GM21515 (cell line): Measurements from ENCODE around the gene SERPINA6.
"Not testable (repeated sequence)": the region's sequence is repeated elsewhere in the genome, so short reads cannot be mapped to it uniquely, and the experiment has no call there.

ENCODE experiments used
- ATAC-seq: cut with Tn5 transposase; IDR thresholded peaks from one replicate; pipeline ENCODE4 v1.9.1; 2021; ENCODE audit not compliant: unreplicated experiment

The SERPINA6 gene, protein sequence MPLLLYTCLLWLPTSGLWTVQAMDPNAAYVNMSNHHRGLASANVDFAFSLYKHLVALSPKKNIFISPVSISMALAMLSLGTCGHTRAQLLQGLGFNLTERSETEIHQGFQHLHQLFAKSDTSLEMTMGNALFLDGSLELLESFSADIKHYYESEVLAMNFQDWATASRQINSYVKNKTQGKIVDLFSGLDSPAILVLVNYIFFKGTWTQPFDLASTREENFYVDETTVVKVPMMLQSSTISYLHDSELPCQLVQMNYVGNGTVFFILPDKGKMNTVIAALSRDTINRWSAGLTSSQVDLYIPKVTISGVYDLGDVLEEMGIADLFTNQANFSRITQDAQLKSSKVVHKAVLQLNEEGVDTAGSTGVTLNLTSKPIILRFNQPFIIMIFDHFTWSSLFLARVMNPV

DNA sequence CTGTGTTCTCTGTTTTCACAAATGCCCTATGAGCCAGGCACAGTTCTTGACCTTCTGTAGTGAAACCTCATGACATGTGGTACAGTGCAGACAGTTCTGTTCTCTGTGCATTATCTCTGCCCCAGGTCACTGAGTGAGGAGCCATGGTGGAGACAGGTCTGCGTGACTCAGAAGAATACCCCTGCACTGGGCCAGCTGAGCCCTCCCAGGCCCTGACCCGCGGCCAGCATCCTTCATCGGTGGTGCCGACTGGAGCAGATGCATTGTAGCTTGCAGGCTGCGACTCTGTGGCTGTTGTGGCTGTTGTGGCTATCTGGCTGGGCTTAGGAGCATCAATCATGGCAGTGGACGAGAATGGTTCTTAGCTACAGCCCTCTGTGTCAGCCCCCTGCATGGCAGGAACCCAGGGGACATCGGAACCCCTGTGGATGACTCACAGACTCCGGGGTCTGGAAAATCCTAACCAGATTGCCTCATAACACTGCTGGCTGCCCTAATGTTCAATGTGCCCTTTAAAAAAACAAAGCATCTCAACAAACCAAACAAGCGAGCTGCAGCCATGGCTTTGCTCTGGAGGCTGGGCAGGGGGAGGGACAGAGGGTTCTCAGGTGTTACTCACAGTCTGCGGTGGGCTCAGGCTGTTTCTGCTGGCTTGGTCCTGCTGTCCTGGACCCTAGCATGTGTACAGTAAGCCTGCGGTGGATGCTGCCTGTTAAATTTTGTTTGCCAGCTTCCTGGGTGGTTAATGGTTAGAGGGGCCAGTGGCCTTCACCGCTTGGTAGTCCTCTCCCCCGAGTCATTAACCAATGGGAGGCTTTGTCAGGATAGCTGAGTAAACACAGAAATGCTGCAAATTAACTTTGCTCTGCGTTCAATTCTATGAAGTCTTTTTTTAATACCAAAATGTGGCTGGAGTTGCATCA is at the start of gene SERPINA6:
Gene SERPINA6, minus strand, starts transcription at position 689 of the 923 bp plus-strand sequence. CDS start 8,688 bp downstream, outside the sequence.
- ATAC-seq, result no peak

DNA sequence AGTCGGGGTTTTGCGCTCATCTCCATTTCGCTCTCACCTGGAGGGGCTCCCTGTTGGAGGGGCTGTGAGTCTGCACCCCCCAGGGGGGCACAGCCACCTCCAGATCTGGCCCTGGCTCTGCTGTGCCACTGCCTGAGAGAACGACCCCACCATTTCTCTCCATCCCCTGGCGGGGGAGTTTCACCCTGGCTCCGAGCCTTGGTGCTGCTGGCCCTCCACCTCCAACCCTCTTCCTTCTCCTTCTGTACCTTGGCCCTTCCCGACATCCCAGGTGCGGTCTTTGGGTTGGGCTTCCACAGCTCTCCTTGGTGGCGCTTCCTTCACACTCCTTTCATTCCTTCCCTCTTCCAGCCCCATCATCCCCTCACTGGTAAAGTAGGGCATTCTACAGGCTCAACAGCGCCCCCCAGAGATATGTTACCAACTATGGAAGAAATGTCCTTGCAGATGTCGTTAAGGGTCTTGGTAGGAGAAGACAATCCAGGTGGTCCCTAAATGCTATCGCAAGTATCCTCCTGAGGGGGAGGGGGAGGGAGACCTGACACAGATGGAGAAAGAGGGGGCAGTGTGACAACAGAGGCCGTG is 49.0 kb upstream of the SERPINA6 start:
- ATAC-seq, result no peak

DNA sequence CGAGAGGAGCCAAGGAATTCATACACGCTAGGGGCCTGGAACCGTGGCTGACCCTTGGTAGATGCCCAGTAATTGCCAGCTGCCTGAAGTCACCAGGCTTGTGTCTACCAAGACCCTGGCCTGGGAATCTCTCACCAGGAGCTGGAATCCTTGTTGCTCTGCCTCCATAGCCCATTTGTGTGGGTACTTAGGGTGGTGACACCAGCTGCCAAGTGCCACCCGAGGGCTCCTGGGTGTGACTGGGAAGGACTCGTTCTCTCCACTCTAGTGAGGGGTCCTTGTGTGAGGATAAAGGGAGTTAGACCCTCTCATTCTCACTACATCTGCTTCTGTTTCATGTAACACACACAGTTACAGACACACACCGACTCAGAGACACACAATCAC is 47.4 kb upstream of the SERPINA6 start:
- no peak for ATAC-seq

DNA sequence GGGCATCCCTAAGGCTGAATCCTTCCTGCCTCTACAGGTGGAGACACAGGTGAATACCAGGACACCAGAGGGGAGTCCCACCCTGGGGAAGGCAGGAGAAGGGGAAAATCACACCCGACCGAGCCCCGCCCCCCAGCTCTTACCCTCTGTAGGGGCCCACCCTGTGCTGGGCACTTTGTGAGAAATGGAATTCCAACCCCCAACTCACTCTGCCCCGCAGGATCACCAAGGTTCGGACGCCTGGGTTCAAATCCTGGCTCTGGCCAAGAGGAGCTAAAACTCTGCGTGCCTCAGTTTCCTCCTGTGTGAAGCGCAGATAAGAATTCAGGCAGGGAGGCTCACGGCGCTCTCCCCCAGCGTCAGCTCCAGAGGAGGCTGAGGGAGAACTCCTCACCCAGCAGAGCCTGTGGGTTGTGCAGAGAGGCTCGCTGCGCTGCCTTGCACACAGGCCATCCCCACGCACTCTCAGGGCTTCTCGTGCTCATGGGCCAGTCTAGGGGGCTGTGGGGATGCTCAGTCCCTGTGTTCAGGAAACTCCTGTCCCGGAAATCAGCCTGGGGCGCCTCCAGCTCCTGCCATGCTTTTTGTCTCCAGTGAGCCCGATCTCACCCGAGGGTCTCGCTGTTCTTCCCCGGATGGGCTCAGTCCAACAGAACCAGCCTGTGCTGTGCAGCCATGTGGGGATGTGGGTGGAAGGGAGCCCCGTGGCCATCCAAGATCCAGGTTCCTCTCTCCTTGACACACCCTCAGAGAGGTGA is 46.8 kb upstream of the SERPINA6 start:
- not testable (repeated sequence) for ATAC-seq

DNA sequence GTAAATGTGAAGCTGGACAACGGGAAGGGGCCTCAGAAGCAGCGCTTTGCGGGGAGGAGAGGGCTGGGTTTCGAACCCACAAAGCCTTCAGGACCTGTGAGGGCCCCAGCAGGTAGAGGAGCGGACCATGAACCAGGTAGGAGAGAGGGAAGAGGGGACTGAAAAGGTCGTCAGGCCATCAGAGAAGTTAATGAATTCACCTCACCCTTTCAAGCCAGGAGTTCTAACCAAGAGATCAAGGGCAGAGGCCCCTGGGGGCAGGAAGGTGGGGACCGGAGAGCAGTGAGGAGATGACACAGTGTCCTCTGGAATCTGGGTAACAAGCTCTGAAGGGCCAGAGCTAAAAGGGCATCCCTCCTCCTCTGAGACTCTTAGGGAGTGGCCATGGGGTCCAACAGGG is 45.8 kb upstream of the SERPINA6 start:
- ATAC-seq, result no peak

DNA sequence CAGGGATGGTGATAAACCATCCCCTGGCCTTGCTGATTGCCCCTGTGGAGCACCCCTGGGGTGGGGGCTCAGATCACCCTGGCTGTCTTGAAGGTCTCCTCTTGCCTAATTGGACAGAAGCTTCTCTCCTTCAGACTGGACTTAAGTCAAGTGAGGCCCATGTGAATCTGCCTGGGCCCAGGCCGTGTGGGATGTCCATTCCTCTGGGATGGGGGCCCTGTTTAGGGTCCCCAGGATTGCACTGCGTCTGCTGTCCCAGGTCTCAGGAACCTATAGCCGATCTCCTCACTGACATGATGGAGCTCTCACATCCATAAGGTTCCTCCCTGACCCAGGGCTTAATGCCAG is 45.1 kb upstream of the SERPINA6 start:
- no peak for ATAC-seq

DNA sequence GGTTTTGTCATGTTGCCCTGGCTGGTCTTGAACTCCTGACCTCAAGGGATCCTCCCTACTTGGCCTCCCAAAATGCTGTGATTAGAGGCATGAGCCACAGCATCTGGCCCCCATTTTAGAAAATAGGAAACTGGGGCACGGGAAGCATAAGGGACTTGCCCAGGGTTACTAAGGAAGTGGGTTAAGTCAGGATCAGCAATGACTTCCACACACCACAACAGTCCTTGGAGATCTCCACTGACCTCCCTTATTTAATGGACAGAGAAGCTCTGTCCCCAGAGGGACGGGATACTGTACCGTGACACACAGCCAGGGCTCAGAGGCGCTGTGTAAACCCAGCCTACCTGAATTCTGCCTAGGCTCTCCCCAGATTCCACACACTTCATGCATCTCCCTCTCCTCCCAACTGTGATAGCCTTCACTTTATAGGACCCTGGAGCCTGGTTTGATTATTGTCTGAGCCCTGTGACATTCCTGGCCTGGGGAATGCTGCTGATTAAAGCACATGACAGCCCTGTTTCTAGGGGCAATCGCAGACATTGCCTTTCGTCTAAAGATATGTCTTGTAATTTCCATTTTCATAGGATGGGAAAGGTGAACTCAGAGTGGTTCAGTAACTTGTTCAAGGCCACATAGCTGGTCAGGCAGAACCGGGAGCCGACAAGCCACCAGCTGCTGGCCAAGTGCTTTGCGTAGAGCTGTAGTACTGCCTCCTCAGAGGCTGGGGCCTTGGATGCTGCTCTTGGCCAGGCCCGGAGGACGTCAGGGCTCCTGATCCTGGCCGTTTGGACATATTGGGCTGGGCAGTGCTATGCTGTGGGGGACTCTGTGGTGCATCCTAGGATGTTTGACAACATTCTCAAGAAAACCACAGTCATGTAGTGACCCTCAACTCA is 44.5 kb upstream of the SERPINA6 start:
- no peak for ATAC-seq

DNA sequence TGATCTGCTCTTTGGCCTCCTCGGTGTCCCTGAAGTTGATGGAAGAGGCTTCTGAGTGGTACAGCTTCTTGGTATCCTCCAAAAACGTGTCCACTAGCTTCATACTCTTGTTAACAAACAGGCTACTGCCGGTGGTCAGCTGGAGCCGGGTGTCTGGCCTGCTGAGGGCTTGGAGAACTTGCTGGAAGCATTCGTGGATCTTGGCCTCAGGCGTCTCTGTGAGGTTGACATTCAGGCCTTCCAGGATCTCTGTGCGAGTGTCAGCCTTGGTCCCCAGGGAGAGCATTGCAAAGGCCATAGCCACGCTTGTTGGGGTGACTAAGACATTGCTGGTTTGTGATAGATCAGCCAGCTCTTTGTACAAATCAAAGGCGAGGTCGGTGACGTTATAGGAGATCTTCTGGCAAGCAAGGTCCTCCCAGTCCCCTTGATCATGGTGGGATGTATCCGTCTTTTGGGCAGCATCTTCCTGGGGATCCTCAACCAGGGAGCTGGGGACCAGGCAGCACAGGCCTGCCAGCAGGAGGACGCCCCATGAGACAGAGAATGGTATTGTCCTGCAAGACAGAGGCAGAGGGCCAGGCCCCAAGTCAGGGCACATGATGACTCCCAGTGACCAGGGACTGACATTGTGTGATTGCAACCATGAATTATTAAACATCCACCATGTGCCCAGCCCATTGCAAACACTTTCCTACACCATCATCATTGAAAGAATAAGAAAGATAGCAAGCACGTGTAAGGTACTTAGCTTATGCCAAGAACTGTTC is 43.2 kb upstream of the SERPINA6 start, which contains the start of gene SERPINA2:
Gene SERPINA2, minus strand, starts transcription at position 553 of the 770 bp plus-strand sequence.
- ATAC-seq, result no peak

DNA sequence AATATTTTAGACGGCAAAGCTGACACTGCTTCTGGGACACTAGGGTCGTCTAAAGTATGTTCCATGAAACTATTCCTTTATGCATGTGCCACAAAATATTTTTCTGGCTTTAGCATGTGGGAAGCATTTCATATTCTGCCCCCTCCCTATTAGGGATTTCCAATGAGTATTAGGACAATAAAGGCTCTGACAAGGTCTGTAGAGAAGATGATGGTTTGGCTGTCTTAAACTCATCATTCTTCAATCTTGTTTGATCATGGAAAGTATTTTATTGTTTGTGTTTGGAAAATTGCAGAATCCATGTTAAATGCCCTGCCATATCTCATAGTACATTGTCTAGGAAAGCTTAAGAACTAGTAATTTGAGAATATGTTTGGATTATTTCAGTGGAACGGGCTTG is 42.5 kb upstream of the SERPINA6 start:
- no peak for ATAC-seq

DNA sequence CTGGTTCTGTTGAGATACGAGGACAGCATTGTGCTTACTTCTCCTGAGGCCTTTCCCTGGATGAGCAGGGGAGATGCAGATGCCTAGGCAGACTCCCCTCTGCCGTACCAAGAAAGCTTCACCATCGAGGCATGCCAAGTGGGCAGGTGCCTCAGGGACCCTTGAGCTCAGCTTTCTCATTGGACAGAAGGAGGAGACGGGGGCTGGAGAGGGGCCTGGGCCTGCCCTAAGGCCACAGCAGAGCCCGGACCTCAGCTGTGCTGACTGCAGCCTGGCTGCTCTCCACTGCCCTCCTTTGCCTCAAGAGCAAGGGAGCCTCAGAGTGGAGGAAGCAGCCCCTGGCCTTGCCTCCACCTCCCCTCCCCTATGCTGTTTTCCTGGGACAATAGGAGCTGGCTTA is 41.8 kb upstream of the SERPINA6 start:
- no peak for ATAC-seq

DNA sequence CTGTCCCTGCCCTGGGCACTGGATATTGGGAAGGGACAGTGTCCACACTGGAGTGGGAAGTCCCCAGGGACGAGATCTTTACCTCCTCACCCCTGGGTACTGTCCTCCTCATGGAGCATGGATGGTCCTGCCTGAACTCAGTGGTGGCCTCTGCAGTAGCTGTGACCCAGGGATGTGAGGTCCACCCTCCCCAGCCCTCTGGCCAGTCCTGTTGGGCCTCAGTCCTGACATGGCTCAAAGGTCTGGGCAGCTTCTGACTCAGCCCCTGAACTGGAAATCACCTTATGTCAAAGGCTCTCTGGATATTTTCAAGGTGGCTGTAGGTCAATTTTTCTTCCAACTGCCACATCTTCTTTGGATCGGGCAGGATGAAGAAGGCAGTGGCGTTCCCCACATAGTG is 40.9 kb upstream of the SERPINA6 start:
- ATAC-seq, result no peak

DNA sequence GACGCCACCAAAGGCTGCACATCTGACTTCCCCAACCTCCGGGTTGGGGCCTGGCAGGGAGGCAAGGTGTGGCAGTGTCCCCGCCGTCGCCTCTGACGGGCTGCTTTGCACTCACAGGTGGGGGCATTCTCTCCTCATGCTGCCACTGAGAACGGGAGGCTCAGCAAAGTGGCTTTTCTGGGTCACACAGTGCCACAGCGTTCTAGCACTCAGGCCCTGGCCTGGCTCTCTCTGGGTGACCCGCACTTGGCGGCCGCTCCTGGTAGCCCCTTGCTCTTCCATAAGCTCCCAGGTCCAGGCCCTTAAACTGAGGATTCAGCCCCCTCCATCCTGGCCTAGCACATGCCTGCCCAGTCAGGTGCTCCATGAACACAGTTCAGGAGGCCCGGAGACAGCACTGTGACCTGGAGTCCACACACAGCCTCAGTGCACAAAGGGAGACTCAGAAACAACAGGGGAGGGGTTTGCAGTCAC is 40.1 kb upstream of the SERPINA6 start:
- no peak for ATAC-seq

DNA sequence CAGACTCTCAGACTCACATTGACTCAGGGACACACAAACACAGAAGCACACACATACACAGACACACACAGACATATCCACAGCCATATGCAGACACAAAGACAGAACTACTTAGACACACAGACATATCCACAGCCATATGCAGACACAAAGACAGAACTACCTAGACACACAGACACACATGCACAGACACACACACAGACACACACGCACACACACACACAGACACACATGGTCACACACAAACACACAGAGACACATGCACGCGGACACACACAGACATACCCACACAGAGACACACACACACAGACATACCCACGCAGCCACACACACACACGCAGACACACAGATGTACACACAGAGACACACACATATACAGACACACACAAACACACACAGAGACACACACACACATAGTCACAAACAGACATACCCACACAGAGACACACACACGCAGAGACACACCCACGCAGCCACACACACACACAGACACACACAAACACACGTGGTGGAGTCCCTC is 39.5 kb upstream of the SERPINA6 start:
- ATAC-seq, result no peak

DNA sequence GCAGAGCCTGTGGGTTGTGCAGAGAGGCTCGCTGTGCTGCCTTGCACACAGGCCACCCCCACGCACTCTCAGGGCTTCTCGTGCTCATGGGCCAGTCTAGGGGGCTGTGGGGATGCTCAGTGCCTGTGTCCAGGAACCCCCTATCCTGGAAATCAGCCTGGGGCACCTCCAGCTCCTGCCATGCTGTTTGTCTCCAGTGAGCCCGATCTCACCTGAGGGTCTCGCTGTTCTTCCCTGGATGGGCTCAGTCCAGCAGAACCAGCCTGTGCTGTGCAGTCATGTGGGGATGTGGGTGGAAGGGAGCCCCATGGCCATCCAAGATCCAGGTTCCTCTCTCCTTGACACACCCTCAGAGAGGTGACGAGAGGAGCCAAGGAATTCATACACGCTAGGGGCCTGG is 38.5 kb upstream of the SERPINA6 start:
- ATAC-seq, result no peak

DNA sequence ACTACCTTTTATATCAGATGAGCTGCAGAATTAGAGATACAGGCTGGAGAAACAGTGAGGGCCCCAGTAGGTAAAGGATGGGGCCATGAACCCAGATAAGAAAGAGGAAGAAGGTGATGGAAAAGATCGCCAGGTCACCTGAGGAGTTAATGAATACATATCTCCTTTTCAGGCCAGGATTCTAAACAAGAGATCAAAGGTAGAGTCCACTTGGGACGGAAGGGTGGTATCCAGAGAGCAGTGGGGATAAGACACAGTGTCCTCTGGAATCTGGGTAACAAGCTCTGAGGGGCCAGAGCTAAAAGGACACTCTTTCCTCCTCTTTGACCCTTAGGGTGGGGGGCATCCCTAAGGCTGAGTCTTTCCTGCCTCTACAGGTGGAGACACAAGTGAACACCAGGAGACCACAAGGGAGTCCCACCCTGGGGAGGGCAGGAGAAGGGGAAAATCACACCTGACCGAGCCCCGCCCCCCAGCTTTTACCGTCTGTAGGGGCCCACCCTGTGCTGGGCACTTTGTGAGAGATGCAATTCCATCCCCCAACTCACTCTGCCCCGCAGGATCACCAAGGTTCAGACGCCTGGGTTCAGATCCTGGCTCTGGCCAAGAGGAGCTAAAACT is 37.9 kb upstream of the SERPINA6 start:
- no peak for ATAC-seq

DNA sequence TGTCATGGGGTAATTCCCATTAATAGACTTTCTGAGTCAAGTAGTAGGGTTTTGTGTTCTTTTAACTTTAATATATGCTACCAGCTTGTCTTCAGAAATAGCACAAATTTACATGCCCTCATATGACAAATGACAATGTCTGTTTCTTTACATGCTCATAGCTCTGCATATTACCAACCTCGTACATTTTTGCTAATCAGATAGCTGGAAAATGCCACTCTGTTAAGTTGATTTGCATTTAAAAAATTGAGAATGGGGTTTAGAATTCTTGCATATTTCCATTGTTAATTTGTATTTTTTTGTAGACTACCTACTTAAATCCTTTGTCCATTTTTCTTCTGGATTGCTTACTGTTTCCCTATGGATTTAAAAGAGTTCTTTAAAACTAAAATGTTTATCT is 34.0 kb upstream of the SERPINA6 start:
- no peak for ATAC-seq

DNA sequence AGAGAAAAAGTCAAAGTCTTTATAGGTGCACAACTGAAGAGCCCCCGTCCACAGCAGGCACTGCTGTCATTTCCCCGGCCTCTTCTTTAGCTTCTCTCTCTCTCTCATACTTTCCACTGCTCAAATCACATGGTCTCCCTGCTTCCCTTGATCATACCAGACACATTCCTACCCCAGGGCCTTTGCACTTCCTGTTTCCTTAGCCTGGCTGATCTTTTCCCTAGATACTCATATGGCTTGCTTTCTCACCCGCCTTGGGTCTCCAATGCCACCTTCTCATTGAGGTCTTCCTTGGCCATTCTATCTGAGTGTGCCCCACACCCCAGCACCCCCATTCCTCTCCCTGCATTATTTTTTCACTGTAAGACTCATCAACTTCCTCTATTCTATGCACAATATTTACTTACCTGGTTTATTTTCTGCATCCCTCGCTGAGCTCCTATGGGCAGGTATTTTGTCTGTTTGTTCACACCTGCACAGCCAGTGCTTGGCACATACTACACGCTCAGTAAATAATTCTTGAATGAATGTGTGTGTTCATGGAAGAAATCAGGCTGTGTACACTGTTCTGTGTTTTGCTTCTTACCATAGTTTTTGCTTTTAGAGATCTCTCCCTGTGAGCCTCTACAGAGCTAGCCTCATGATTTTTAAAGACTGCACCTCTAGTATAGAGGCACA is 33.4 kb upstream of the SERPINA6 start:
- no peak for ATAC-seq
